ENCODE data around the gene TJP2.

The TJP2 gene

DNA sequence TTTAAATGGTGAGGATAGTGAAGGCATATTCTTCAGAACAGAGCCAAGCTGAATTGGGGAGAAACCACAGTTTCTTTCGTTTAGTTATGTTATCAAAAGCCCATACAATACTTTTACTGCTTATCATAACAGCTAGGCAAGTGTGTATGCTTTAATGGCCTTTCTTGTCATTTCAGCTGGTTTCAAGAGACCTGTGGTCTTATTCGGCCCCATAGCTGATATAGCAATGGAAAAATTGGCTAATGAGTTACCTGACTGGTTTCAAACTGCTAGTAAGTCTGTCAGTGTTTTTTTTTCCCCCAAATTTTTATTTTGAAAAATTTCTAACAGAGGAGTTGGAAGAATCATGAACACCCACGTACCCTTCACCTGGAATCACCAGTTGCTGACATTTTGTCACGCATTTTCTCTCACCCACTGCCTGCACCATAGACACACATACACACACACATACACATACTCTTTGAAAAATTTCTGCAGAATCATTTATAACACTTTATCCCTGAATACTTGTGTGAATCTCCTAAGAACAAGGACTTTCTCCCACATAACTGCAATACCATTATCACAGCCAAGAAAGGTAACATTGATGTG lies 63.7 kb downstream of the TJP2 start:
- no peak for DNase-seq

DNA sequence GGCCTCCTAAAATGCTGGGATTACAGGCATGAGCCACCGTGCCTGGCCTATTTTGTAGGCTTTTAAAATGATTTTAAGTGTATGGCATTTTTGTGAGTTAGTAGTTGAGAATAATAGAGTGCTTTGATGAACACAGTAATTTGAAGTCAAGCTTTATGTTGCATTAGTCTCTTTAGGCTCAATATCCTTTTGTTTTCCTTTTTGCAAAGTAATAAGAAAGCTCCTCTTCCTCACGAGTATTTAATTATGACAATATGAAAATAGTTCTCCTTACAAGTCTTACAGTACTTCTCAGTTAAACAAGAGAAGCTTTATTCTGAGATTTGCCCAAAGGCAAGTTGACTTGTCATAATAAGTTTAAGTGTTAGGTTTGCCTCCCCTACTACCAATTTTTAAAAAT lies 69.0 kb downstream of the TJP2 start:
- DNase-seq, result no peak

DNA sequence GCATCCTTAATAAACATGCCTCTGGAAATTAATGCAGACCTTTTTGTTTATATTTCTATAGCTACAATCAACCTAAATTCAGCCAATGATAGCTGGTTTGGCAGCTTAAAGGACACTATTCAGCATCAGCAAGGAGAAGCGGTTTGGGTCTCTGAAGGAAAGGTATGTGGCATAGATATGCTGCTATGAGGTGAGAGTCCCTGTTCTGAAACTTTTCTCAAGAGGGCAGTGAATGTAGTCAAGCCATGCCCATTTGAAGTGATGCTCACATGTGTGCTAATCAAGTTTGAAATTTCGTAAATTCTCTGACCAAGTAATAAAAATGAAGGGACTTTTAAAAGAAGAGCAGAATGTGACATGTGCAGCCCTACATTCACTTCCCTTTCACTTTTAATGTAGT lies 72.6 kb downstream of the TJP2 start:
- DNase-seq, result no peak

DNA sequence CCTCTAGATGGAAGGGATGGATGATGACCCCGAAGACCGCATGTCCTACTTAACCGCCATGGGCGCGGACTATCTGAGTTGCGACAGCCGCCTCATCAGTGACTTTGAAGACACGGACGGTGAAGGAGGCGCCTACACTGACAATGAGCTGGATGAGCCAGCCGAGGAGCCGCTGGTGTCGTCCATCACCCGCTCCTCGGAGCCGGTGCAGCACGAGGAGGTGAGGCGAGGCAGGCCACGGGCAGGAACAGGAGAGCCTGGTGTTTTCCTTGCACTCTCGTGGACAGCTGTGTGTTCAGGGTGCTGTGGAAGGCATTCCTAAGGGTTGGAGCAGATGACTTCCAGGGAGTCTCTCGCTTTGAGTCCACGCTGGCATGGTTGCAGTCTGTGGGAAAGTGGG lies 73.9 kb downstream of the TJP2 start:
- no peak for DNase-seq

DNA sequence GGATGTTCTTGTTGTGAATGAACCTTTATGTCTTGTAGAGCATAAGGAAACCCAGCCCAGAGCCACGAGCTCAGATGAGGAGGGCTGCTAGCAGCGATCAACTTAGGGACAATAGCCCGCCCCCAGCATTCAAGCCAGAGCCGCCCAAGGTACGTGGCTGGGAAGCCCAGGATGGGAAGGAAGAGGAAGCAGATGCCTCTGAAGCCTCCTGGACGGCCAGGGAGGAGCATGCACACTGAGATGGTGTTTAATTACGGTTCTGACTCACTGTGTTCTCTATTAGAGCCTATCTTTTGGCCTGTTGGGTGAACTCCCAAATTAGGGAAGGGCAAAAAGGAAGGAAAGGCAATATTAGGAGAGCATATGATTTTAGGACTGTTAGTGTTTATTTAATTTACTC lies 75.3 kb downstream of the TJP2 start:
- no peak for DNase-seq

DNA sequence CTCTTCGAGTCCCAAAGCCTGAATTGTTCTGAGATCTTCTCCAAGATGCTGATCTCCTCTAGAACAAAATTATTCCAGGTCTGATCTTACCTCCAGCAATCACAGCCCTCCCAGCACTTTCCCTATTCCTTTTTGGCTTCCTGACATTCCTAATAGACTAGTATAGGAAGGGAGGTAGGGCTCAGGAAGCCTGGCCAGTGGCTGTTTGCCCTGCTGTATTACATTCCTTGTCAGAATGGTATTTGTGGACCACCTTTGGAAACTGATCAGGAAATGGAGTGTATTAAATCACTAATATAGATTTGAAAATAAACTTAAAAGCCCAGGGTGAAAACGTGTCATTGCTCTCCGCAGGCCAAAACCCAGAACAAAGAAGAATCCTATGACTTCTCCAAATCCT lies 76.6 kb downstream of the TJP2 start:
- no peak for DNase-seq

DNA sequence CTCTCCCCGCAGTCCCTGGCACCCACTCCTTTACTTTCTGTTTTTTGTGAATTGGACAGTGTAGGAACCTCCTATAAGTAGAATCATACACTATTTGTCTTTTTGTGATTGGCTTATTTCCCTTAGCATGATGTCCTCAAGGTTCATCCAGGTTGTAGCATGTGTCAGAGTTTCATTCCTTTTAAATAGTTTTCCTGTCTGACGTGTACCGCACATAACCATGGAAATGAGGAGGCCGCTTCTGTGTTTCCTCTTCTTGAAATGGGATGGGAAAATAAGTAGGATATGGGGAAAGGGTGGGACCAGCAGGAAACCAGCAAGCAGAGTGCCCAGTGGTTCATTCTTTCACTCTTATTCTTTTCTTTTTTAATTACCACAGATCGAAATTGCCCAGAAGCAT lies 78.4 kb downstream of the TJP2 start:
- DNase-seq, result no peak

DNA sequence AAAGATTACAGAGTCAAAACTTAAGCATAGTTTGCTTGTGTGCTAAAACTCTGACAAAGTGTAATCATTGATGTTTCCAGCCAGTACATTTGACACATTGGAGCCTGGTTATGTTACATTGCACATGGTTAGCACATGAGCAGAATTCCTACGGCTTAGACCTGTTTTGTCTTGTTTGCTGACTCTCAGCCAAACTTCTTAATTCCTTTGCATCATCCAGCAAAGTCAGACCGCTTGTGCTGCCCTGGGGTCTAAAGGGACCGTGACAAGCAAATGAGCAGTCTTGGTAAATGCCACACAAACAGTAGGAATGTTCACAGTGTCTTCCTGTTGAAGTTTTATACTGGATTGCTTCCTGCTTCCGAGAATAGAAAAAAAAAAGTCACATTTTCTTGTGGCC lies 79.0 kb downstream of the TJP2 start:
- DNase-seq, result no peak

DNA sequence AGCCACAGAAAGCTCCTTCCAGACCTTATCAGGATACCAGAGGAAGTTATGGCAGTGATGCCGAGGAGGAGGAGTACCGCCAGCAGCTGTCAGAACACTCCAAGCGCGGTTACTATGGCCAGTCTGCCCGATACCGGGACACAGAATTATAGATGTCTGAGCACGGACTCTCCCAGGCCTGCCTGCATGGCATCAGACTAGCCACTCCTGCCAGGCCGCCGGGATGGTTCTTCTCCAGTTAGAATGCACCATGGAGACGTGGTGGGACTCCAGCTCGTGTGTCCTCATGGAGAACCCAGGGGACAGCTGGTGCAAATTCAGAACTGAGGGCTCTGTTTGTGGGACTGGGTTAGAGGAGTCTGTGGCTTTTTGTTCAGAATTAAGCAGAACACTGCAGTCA lies 80.1 kb downstream of the TJP2 start:
- DNase-seq, result no peak

DNA sequence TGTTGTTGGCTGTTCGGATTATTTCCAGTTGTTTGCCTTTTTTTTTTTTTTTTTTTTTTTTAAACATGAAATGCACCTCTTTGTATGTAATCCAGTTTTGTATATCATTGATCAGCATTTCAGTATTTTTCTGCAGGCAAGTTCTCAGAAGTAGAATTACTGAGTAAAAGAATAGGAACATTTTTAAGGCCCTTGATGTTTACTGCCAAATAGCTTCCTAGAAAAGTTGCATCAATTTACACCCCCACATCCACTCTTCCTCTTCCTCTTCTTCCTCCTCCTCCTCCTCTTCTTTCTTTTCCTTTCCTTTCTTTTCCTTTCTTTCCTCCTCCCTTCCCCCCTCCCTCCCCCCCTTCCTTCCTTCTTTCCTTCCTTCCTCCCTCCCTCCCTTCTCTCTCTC lies 81.5 kb downstream of the TJP2 start:
- no peak for DNase-seq

DNA sequence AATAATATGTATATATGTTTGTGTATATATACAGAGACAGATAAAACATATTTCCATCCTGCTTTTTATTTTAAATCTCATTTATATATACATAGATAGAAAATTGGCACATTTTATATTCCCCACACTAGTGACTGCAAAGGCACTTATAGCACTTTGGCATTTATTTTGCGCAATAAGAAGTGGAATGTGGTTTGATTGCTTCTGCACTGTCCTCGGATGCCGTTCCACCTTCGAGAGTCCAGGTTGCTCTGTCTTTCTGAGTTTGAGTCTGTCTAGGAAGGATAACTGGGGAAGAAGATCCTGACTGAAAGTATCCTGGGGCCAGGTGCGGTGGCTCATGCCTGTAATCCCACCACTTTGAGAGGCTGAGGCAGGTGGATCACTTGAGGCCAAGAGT lies 84.5 kb downstream of the TJP2 start:
- DNase-seq, result no peak

DNA sequence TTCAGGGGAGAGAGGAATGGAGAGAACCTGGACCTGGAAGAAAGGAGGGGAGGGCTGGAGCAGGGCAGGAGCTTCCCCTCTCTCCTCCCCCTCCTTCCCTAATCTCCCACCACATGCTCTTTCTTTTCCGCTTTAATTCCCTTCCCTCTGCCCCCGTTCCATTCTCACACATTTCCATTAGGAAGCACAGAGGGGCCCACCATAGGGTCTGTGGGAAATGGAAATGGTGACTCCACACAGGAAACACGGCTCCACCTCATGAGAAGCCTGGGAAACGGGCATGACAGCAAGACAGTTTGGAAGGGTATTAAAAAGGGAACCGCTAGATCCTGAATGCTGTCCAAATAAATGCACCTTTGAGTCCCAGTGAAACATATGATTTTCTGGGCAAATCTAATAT lies 86.1 kb downstream of the TJP2 start:
- DNase-seq, result no peak

DNA sequence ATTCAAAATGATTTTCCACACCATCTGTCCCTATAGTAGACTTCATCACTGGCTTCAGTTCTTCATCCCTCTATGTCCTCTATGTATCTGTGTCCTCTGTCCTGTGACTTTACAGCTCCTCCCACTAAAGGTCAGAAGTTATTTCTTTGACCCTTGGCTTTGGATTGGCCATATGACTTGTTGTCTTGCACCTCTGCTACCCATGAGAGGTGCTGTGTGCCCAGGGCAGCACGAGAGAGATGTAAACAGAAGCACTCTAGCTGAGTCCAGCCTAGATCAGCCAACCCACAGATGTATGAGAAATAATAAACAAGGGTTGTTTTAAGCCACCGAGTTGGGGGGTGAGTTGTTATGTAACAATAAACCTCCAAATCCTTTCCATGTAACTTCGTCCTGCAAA lies 87.6 kb downstream of the TJP2 start:
- no peak for DNase-seq

DNA sequence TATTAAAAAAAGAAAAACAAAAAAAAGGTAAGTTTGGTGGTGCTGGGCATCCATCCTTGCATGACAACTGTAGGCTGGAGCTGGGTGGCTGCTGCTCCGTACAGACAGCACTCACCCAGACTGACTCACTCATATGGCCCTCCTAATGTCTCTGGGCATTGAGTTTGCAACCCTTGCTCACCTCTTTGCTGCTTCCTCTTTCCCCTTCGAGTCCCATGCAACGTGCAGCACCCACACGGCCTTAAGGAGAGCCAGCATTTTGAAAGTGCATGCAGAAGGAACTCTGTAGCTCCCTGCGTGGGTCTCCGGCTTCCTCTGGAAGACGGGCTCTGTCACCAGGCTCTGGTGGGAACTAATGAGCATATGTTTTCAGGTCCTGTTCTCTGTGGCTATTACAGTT lies 90.4 kb downstream of the TJP2 start:
- peak; percentile 72 for DNase-seq

DNA sequence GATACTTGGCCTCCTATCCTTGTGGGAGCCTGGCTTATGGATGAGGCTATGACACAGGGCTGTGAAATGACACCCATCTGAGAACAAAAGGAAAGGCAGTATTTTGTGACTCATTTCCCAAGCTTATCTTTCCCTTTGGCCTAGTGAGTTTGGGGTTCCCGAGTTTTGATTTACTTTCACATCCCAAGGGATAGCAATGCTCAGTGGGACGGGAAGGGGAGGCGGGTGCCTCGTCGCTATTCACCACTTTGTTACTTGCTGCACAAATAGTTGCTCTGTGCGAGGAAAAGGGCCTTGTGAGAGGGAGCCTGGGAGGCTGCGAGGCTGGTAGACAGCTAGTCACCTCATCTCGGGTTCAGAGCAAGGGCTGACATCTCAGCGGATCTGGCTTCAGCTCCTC lies 91.8 kb downstream of the TJP2 start:
- no peak for DNase-seq

DNA sequence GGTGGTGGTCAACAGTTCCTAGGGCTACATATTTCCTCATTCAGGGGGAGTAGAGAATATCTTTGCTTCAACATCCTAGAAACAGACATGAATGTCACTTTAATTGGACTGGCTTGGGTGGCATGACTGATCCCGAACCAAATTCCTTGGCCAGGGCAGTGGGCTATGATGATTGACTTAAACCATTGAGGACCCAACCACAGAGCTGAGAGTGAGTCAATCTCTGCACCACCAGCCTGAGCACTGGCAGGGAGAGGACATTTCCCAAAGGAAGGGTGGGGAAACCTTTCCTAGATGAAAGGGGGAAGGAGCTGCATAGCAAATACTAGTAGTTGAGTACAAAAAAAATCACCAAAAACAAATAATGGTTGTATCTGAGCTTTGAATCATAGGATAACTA lies 98.1 kb downstream of the TJP2 start:
- no peak for DNase-seq

DNA sequence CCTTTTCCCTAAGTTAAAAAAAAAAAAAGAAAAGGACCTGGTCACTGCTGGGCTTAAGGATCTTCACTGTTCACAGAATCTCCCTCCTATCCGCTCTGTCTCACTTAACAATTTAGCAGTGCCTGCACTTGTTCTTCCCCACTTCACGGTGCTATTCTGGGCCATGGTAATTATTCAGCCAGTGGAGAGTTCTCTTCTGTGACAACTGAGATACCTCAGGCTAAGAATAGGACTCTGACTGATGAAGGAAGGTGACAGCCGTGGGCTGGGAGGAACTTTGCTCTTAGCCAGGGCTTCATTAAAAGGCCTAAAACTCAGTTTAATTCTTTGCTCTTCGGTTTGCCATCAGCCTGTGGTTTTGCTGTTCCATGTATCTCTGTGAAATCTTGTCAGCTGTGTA lies 99.1 kb downstream of the TJP2 start:
- DNase-seq, result no peak

DNA sequence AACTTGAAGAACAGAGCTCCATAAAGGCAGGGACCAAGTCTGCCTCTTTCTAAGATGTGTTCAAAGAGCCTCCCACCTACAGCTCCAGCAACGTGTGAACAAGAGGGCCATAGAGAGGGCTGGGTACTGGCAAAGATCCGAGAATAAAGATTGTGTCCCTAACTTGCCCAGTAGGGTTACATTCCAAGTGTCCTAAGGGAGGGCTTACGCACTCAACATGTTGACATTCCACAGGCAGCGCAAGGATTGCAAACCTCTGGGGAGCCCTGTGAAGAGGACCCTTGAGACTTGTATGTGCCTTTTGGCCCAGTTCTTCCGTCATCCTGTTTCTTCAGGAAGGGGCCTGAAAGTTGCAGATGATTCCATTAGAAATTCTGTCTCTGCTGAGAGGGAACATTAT lies 102.7 kb downstream of the TJP2 start:
- no peak for DNase-seq

DNA sequence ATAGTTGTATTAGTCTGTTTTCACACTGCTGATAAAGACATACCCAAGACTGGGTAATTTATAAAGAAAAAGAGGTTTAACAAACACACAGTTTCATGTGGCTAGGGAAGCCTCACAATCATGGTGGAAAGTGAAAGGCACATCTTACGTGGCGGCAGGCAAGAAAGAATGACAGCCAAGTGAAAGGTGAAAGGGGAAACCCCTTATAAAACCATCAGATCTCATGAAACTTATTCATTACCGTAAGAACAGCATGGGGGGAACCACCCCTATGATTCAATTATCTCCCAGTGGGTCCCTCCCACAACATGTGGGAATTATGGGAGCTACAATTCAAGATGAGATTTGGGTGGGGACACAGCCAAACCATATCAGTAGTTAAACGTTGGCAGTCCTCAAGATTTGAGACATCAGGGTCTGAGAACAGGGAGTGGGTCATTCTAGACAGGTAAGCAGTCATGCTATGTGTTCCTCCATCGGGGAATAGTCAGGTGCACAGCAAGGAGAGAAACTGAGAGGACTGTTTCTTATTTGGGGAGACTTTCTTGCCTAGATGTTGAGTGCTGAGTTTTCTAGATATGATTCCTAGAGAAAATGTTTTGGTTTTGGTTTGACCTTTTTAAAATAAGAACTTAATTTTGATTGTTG lies 105.1 kb downstream of the TJP2 start:
- DNase-seq, result no peak

DNA sequence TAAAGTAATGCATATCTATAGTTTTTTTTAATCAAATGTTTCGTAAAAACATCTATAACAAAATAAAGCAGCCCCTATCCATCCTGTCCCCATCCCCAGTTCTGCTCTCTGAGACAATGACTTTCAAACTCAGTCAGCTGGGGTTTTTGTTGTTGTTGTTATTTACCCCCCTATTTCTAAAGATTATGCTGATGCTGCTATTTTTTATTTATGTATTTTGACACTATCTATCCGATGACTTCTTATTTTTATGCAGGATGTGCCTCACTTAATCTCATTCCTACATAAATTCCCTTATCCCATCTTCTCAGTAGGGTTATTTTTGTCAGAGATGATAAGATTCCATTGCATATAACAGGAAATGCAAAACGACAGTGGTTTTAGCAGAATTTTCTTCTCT lies 105.7 kb downstream of the TJP2 start:
- no peak for DNase-seq

DNA sequence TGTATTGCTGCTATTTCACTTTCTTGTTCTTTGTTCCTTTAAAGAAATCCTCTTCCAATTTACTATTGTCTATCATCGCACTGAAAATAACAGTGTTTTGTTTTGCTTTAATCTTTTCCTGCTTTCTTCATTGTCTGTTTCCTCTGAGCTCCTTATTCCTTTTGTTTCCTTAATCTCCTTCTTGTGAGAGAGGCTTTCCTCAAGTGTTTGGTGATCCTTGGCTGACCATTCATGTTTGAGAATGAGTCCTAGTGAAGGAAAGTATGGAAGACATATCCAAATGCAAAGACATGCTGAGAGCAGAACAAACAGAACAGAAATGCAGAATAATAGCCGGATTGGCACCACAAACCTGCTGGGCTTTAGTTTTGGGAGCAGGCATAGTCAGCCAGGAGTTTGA lies 108.9 kb downstream of the TJP2 start:
- DNase-seq, result no peak

DNA sequence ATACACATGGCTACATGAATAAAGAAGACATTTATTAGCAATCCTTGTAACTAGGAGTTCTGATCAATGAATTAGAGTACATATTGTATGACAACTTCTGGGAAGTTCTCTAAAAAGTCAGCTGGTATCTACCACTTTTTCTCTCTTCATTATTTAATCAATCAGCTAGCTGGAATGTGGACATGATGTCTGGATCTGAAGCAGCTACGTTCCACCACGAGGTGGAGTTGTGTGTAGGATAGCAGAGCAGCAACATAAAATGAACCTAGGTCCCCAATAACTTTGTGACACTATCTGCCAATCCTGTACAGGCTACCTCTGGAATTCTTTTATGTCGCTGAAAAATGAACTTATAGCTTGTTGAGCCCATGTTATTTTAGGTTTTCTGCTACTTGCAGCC lies 118.0 kb downstream of the TJP2 start:
- DNase-seq, result no peak

DNA sequence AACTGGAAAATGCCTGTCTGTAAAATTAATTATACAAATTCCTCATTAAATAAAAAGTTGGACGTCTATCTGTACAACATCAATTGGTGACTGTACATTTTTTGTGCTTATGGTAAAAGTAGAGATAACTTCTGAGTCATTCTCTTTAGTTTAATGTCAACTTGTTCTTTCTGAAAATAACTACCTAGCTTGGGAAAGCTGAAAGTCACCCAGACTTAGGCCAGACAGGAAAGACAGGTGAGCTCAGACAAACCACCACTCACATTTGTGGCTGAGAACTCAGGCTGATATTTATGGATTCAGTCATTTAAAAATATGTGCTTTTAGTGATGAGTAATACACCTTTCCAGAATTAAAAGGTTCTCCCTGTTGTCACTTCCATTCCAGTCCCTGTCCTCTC lies 119.1 kb downstream of the TJP2 start:
- no peak for DNase-seq

DNA sequence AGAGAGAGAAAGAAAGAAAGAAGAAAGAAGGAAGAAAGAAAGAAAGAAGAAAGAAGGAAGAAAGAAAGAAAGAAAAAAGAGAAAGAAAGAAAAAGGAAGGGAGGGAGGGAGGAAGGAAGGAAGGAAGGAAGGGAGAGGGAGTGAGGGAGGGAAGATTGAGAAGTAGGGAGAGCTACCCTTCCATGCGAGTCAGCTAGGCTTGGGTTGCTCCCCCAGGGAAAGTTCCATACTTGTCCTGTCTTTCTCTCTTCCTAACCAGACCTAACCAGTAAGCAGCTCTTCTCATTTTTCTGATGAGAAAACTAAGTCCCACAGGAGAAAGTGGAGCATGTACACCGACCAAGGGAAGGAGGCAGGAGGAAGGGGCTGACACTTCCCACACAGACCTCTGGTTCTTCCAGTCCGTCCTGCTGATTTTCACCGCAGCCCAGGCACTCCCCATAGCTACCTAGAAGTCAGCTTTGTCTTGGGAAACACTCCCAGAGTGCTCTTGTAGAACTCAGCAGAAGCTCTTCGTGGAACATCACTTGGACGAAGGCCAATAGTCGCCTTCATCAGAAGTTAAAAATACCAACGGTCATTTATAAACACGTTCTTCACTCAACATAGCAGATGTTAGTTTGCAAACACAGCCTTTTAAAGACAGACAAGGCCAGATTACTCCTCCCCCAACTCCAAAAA lies 121.9 kb downstream of the TJP2 start:
- DNase-seq, result no peak
